Measurements from ENCODE around the gene ZBTB40.

The ZBTB40 gene

DNA sequence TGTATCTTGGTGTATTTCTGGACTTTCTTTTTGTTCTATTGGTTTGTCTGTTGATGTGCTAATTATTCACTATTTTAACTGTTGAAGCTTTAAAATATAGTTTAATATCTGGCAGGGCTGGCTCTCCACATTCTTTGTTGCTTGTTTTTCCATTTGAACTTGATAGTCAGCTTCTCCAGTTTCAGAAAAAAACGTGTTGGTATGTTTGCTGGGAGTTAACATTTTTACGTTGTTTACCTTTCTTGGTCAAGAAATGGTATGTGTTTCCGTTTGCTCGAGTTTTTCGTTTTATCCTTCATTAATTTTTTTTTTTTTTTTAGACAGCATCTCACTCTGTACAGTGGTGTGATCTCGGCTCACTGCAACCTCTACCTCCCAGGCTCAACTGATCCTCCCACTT is 16.9 kb upstream of the ZBTB40 start:
- no peak for DNase-seq (ENCODE audit: low read depth in 2 of 2)

DNA sequence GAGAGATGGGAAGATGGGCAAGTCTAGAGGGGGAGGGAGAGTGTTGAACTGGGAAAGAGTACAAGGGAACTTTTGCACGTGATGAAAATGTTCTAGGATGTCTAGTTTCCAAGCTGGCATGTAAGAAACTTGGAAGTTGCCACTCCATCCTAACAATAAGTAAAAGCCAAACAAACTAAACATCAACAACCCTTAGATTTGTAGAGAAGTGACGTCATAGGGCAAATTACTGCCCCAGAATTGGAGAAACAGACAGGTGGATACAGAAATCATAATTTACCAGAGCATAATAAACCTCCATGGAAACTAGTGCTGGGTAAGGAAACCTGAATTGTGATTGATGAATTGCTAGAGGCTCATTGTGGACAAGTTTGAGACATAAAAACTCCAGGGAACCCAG is 14.7 kb upstream of the ZBTB40 start:
- no peak for DNase-seq (ENCODE audit: low read depth in 2 of 2)

DNA sequence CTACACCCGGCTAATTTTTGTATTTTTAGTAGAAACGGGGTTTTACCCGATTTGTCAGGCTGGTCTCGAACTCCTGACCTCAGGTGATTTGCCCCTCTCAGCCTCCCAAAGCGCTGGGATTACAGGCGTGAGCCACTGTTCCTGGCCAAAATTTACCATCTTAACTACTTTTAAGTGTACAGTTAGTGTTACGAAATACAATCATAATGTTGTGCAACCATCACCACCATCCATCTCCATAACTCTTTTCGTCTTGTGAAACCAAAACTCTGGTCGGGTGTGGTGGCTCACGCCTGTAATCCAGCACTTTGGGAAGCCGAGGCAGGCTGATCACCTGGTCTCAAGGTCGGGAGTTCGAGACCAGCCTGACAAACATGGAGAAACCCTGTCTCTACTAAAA is 14.1 kb upstream of the ZBTB40 start:
- DNase-seq (ENCODE audit: low read depth in 2 of 2) = no peak

DNA sequence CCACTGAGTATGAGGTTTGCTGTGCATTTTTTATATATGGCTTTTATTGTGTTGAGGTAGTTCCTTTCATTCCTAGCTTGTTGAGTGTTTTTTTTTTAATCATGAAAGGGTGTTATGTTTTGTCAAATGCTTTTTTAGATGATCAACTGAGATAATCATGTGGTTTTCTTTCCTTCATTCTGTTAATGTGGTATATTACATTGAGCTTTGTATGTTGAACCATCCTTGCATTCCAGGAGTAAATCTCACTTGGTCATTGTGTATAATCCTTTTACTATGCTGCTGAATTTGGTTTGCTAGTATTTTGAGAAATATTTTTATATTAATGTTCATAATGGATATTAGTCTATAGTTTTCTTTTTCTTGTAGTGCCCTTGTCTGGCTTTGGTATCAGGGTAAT is 11.1 kb upstream of the ZBTB40 start:
- DNase-seq (ENCODE audit: low read depth in 2 of 2) = no peak

DNA sequence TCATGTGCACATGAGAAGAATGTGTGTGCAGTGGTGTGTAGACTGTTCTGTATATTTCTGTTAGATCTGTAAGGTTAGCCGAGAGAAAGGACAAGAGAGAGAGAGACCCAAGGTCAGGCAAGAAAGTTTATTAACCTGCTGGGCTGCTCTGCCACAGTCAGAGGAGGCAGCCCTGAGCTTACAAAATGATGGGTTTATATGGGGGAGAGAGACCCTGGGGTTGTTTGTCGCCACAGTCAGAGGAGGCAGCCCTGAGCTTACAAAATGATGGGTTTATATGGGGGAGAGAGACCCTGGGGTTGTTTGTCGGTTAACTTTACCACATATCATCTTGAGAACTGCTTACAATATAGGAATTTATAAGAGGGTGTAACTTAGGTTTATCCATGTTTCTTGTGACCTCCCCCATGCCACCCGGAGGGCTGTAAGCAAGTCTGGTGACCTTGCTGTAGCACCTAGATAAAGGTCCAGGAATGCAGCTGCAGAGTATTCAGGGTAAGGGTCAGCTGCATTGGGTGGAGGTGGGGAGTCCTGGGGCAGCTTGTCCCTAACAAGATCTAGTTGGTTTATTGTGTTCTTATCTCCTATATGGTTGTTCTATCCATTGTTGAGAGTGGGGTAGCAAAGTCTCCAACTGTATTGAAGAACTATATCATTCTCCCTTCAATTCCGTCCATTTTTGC is 9.3 kb upstream of the ZBTB40 start:
- no peak for DNase-seq (ENCODE audit: low read depth in 2 of 2)

DNA sequence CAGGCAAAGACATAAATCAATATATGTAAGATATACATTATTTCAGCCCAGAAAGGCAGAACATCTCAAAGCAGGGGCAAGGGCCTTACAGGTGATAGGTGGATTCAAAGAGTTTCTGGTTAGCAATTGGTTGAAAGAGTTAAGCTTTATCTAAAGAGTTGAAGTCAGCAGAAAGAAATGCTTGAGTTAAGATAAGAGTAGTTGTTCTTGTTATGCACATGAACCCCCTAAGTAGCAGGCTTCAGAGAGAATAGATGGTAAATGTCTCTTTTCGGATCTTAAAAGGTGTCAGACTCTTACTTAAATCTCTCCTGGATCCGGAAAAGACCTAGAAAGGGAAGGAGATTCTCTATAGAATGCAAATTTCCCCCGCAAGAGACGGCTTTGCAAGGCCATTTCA is 8.3 kb upstream of the ZBTB40 start:
- DNase-seq (ENCODE audit: low read depth in 2 of 2) = no peak

DNA sequence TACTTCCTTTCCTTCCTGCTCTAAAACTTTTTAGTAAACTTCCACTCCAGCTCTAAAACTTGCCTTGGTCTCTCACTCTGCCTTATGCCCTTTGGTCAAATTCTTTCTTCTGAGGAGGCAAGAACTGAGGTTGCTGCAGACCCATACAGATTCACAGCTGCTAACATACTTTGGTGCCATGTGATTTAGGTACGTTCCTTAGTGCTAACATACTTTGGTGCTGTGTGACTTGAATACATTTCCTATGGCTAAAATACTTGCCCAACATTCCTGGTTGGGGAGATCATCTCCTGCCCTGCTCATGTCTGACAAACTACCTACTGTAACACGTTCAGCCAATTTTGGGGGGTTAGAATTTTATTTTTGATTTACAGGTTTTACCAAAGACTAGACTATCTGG is 6.8 kb upstream of the ZBTB40 start:
- no peak for DNase-seq (ENCODE audit: low read depth in 2 of 2)

DNA sequence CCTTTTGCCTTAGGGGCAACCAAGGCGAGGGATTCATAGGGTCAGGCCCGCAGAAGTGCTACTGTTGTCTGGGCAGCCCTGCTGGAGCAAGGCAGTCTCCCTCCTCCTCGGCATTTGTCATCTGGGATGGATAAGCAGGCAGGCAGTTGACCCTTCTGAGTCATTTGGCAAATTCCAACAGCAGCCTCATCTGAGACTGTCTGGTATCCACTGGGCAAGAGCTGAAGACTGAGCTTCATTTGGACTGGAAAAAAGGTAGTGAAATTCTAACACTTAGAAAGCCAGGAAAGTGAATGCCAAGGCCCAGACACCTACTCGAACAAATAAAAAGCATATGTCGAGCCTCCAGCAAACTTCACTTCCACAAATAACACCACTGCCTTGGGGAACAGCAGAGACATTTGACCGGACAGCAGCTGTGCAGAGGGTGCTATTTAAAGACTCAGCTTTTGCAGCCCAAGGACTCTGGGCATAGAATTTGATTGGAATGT is 4.0 kb upstream of the ZBTB40 start:
- no peak for DNase-seq (ENCODE audit: low read depth in 2 of 2)

DNA sequence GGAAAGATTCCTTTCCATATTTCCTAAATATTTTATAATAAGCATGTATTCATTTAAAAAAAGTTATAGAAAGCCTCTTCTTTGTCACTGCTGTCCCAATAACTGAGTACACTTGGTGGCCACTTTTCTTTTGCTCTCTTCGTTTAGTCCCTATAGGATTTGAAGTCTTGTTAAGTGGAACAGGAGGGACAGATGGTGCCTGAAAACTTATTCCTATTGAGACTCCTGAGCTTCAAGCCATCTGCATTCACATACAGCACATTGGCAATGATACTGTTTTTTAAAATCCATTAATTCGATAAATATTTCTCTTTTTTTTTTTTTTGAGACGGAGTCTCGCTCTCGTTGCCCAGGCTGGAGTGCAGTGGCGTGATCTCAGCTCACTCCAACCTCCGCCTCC is 2.0 kb upstream of the ZBTB40 start:
- no peak for DNase-seq (ENCODE audit: low read depth in 2 of 2)

DNA sequence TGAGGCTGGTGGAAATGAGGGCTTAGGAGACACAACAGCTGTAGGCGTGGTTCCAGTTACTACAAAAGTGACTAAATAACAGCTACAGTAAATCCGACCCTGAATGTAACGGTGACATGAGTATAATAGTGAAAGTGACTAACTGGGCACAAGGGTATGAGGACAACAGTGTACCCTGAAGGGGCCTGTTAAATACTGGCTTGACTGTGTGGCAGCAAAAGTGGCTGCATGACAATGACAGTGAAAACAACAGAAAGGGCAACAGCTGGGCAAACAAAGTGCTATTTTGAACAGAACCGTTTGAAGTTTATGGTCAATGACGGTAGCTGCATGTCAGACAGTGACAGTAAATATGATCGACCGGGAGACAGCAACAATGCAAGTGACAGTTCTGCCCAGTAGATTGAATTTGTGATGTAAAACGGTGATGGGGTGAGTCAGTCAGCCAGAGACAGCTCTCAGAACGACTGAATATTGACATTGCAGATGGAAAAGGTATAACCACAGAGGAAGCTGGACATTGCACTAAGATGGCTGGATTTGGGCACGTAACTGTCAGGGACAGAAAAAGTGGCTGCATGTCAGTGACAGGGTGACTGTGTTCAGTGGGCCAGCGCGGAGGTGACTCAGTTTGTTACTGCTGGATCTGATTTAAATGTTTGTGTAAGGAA is 1.2 kb upstream of the ZBTB40 start:
- DNase-seq (ENCODE audit: low read depth in 2 of 2) = no peak

DNA sequence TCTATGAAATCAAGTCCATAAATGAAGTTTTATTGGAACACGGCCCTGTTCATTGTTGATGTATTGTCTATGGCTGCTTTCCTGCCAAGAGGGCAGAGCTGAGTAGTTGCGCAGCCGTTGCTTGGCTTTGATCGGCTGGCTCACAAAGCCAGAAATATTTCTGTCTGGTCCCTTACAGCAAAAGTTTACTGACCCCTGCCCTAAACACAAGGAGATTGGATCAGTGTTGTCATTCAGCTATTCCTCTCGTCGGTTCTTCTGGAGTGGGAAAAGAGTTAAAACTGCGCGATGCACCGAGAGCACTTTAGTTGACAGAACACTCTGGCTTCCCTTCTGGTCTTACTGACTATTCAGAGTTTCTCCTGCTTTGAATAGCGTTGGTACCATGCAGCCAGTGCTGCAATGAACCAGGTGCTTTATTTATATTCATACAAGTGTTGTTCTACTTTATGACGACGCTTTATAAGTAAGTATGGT is 868 bp downstream of the ZBTB40 start:
- no peak for DNase-seq (ENCODE audit: low read depth in 2 of 2)

DNA sequence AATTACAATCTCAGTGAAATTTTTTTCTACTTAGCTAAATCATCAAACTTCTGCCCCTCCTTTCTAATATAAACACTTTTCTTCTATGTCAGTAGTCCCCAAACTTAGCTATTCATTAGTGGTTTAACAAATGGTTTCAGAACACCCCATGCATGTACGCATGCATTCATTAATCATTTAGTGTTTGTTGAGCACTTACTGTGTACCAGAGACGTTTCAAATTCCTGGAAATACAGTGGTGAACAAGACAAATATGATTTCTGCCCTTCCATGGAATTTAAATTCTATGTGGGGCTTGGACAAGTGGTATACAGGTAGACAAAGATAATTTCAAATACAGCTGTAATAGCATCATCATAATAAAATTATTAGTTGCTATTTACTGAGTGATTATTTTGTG is 1.5 kb downstream of the ZBTB40 start:
- DNase-seq (ENCODE audit: low read depth in 2 of 2) = no peak

DNA sequence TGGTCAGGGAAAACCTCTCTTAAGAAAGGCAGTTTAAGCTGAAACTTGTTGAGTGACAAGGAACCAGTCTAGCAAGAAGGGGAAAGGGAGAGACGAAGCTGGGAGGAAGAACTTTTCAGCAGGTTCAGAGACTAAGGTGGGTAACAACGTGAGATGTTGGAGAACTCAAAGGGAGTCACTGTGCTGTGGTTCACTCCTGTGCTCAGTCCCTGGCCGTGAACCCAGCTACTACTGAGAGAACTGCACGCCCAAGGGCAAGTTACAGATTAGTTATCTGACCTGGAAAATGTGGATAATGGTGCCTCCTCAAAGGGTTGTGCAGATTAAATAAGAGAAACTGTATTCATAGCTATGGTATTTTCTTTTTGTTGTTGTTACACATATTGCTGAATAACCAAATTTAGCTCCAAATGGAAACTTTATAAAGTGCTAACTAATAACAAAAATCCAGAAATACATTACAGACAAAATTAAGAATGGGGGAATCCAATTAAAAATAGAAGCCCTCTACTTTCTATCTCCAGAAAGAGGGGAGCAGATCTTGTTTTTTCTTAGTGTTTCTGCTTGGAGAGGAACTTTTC is 2.9 kb downstream of the ZBTB40 start:
- no peak for DNase-seq (ENCODE audit: low read depth in 2 of 2)

DNA sequence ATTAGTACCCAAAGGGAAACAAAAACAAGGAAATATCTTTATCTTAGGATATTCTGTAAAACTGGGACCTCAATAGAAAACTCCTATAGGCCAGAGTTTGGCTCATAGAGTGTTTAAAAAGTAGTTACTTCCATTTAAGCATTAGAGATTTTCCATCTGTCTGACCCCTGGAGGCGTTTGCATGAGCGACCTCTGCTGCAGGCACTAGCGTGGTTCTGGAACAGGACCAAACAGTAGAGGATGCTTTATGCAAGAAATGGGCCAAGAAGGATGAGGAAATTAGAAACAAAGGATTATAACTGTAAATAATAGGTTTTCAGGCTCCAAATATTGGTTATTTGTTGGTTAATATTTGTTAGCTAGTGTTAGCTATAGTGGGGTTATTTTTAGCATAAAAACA is 5.7 kb downstream of the ZBTB40 start:
- DNase-seq (ENCODE audit: low read depth in 2 of 2) = no peak

DNA sequence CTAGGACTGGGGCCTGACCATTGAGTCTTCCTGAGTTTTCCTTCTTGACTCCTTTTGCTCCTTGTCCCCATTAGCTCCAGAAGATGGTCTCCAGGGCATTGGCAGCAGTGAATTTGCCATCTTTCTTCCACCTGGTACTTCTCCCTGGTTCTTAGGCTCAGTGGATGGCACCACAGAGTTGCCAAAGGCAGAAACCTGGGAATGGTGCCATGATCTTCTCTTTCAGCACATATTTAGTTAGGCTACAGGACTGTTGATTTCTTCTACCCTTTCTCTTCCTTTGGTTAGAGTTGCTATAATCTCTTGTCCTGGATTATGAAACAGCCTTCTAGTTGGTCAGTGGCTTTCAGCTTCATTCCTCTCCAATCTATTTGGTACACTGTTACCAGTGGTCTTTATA is 6.2 kb downstream of the ZBTB40 start:
- DNase-seq (ENCODE audit: low read depth in 2 of 2) = no peak

DNA sequence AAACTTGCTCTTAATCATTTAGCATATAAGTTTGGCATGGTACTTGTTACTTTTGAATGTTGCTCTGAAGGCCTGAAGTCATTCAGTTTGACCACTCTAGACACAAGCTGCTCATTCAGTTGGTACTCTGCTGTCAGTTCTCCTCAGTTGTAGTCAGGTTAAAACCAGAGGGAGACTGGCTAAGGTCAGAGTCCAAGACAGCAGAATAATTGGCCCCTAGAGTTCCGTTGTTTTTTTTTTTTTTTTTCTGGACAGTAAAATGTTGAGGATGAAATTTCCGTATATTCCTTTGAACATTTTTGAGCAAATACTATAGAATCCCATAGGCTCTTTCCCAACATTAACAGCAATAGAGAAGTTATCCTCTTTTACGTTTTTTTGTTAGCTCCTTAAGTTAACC is 9.4 kb downstream of the ZBTB40 start:
- no peak for DNase-seq (ENCODE audit: low read depth in 2 of 2)

DNA sequence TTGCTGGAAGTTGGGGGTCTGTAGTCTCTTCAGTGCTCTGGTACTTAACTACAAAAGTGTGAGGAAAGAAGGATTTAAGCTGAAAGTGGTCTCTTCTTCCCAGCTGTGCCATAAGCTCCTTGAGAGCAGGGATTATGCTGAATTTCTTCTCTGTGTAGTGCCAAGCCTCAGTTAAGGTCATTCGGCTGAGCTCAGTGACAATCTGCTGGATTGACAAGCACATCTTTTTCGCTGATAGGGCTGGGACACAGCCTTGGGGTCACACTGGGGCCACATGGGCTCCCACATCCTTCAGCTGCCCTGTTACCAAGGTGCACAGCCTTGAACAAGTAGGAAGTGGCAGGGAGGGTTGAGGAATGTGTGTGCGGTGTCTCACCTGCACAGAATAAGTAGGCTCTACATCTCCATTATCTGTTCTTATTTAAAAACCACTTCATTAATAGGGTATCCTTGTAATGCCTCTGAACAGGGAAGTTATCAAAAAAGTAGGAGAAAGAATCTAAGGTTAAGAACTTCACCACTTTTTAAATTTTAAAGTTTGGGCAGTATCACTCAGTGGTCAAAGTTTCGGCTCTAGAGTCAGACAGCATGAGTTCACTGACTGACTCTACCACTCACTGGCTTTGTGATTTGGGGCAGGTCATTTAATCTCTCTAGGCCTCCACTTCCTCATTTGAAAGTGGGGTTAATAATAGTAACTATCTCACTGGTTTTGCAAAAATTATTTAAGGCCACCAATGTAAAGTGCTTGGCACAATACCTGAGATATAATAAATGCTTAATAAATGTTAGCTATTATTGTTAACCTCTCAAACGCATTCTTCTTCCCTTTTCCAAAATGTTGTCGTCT is 10.3 kb downstream of the ZBTB40 start:
- no peak for DNase-seq (ENCODE audit: low read depth in 2 of 2)

DNA sequence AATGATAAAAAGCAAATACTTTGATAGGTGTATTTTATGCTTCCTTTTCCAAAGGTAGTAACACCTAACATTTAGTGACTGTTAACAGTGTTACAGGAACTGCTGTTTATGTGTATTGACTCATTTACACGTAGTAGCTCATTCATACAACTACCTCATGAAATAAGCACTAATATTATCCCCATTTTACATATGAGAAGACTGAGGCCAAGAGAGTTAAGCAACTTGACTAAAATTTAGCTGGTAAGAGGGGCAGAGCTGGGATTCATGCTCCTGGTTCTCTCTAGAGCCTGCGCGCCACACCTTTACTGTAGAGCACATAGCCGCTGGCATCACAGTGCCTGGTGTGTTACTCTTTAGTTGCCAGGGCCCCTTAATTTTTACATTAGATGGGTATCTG is 11.3 kb downstream of the ZBTB40 start:
- DNase-seq (ENCODE audit: low read depth in 2 of 2) = no peak

DNA sequence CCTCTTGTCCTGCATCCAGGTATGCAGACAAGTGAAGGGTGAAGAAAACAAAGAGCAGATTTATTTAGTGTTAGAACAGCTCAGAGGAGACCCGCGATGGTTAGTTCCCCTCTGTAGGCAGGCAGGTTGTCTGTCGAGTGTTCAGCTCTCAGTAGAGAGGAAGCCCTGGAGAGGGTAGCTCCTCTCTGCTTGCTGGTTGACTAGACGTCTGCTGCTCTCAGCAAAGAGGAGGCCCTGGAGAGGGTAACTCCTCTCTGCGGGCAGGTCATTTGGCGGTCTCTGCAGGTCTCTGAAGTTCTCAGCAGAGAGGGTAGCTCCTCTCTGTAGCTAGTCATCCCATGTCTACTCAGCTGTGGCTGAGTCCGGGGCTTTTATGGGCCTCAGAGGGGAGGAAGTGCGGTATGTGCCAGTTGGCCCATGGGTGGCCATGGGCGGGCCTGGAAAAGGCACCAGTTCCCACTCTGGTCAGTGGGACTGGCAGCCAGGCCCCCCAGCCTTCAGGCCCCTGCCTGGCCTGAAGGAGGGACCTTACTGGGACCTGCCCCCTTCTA is 13.4 kb downstream of the ZBTB40 start:
- DNase-seq (ENCODE audit: low read depth in 2 of 2) = no peak

DNA sequence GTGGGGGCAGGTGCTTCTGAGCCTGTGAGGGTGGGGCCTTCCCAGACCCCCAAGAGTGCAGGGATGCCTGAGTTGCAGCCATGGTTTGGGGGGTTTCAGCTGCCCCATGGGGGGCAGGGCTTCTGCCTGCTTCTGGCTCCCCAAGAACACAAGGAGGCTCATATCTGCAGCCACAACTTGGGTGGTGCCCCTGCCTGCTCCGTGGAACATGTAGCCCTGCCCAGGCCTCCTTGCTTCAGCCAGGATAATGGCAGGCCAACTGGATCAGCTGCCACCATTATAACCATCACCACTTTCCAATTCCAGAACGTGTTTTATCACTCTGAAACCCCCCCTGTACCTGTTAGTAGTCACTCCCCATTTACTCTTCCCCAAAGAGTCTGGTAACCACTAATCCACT is 14.0 kb downstream of the ZBTB40 start:
- DNase-seq (ENCODE audit: low read depth in 2 of 2) = no peak

DNA sequence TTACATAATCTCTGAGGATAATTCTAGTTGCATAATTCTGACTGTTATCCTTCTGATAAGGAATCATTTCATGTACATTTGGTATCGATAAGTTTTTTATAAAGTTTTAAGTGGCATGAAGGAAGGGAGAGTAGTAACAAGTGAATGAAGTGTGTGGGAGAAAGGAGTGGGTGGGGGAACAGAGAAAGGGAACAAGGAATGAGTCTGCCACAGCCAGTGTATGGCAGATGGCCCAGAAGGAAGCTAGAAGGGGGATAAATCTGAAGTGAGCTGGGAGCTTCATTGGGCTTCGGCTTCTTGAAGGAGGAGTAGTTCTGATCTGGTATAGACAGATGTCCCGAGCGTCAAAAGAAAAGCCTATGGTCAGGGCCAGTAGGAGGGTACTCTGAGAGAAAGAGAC is 18.6 kb downstream of the ZBTB40 start:
- DNase-seq (ENCODE audit: low read depth in 2 of 2) = no peak

DNA sequence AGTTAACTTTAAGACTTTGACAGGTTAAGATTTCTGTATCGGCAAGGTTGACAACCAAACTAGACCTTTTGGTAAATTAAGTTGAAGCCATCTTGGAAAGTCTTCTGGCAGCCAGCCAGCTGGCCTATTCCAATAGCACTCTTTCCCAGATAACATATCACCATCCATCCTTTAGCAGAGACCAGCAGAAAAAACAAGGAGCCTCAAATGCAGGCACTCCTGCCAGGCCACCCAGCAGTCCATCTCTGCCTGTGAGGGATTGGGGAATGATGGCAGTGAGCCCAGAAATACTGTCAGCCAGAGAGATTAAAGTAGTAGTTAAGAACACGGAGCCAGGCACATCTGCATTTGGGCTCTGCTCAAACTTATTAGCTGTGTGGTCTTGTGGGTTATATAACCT is 19.4 kb downstream of the ZBTB40 start:
- DNase-seq (ENCODE audit: low read depth in 2 of 2) = no peak

All from stimulated activated CD4-positive, alpha-beta T cell treated with anti-CD3 and anti-CD28 coated beads, Interleukin-12 subunit alpha, Interleukin-12 subunit beta, amount 100 ng/mL, for 24 hours (primary cell).